HEK293 (cell line): ENCODE results near the gene NUB1.

Experiments used
- CTCF ChIP-seq: fragments of 450-650 bp; formaldehyde crosslinking; IDR thresholded peaks from 2 replicates; pipeline ENCODE4 v1.5.1; 2016; ENCODE audit warnings: missing biosample characterization, missing genetic modification characterization
- TCF7L2 ChIP-seq: IDR thresholded peaks from 2 replicates; pipeline ENCODE4 v1.6.1; 2011; ENCODE audit warnings: low read depth, mild to moderate bottlenecking, inconsistent platforms, low read length, moderate library complexity, borderline replicate concordance
- TF ChIP-seq, protein P1 (sequence below): fragments of 450-650 bp; formaldehyde crosslinking; IDR thresholded peaks from 2 replicates; pipeline ENCODE4 v1.5.1; 2016; ENCODE audit warnings: missing biosample characterization, missing genetic modification characterization

- TF ChIP-seq, protein P1, sequence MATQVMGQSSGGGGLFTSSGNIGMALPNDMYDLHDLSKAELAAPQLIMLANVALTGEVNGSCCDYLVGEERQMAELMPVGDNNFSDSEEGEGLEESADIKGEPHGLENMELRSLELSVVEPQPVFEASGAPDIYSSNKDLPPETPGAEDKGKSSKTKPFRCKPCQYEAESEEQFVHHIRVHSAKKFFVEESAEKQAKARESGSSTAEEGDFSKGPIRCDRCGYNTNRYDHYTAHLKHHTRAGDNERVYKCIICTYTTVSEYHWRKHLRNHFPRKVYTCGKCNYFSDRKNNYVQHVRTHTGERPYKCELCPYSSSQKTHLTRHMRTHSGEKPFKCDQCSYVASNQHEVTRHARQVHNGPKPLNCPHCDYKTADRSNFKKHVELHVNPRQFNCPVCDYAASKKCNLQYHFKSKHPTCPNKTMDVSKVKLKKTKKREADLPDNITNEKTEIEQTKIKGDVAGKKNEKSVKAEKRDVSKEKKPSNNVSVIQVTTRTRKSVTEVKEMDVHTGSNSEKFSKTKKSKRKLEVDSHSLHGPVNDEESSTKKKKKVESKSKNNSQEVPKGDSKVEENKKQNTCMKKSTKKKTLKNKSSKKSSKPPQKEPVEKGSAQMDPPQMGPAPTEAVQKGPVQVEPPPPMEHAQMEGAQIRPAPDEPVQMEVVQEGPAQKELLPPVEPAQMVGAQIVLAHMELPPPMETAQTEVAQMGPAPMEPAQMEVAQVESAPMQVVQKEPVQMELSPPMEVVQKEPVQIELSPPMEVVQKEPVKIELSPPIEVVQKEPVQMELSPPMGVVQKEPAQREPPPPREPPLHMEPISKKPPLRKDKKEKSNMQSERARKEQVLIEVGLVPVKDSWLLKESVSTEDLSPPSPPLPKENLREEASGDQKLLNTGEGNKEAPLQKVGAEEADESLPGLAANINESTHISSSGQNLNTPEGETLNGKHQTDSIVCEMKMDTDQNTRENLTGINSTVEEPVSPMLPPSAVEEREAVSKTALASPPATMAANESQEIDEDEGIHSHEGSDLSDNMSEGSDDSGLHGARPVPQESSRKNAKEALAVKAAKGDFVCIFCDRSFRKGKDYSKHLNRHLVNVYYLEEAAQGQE (tag by site-specific recombination): no peak
- TF ChIP-seq TCF7L2 (no peak), CTCF (no peak)
These were observed 82.3 kb downstream of the NUB1 start for GRCh38 chr7:151423936-151424335.
